ENCODE measurements around the gene IFT20.

DNA sequence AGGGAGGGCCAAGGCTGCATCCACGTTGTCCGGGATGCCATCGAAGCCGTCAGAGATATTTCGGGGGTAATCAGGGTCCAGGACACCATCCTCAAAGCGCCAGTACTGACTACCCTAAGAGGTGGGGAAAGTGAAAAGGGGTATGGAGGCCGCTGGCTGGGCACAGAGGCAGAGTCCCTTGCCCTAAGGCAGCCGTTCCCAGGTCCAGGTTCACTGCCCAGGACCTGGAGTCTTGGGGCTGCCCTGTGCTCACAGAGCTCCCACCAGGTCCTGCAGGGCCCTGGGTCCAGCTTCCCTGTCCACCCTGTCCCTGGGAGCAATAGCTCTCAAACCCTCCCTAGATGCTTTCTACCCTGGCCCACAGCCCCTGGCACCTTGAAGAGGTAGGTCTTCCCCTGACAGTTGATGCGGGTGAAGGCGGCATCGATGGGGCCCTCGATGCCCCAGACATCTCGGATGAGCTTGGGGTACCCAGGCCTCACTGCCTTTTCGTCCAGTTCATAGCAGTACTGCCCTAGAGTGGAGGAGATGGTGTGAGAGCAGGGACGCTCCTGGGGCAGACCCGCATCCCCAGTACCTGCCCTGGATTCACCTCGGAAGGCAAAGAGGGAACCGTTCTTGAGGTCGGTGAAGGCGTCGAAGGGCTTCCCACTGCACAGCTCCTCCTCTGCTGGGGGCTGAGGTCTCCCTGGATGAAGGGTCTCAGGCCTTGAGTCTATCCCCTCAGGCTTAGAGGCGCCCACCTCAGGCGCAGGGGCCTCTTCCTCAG lies 33.8 kb upstream of the IFT20 start:
- TF ChIP-seq GLIS3 (CRISPR knock-in tag; IDR thresholded peaks at IDR 0.05) = no peak
- TF ChIP-seq ISL1 (CRISPR knock-in tag; IDR thresholded peaks at IDR 0.05) = no peak
- TF ChIP-seq RARB (CRISPR knock-in tag; IDR thresholded peaks at IDR 0.05) = no peak
- no peak for TF ChIP-seq PPARA (CRISPR knock-in tag; IDR thresholded peaks at IDR 0.05; ENCODE audit: borderline replicate concordance)
- no peak for TF ChIP-seq ZFP30 (CRISPR knock-in tag; IDR thresholded peaks at IDR 0.05)
- TF ChIP-seq OSR1 (CRISPR knock-in tag; IDR thresholded peaks at IDR 0.05) = no peak
- no peak for TF ChIP-seq ARNTL (CRISPR knock-in tag; IDR thresholded peaks at IDR 0.05; ENCODE audit: borderline replicate concordance, low read depth)
- TF ChIP-seq, protein P1, sequence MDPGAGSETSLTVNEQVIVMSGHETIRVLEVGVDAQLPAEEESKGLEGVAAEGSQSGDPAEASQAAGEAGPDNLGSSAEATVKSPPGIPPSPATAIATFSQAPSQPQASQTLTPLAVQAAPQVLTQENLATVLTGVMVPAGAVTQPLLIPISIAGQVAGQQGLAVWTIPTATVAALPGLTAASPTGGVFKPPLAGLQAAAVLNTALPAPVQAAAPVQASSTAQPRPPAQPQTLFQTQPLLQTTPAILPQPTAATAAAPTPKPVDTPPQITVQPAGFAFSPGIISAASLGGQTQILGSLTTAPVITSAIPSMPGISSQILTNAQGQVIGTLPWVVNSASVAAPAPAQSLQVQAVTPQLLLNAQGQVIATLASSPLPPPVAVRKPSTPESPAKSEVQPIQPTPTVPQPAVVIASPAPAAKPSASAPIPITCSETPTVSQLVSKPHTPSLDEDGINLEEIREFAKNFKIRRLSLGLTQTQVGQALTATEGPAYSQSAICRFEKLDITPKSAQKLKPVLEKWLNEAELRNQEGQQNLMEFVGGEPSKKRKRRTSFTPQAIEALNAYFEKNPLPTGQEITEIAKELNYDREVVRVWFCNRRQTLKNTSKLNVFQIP (CRISPR knock-in tag; IDR thresholded peaks at IDR 0.05; ENCODE audit: borderline replicate concordance, low read depth) = no peak
- TF ChIP-seq TOX (CRISPR knock-in tag; IDR thresholded peaks at IDR 0.05; ENCODE audit: borderline replicate concordance) = no peak
- TF ChIP-seq, protein P2, sequence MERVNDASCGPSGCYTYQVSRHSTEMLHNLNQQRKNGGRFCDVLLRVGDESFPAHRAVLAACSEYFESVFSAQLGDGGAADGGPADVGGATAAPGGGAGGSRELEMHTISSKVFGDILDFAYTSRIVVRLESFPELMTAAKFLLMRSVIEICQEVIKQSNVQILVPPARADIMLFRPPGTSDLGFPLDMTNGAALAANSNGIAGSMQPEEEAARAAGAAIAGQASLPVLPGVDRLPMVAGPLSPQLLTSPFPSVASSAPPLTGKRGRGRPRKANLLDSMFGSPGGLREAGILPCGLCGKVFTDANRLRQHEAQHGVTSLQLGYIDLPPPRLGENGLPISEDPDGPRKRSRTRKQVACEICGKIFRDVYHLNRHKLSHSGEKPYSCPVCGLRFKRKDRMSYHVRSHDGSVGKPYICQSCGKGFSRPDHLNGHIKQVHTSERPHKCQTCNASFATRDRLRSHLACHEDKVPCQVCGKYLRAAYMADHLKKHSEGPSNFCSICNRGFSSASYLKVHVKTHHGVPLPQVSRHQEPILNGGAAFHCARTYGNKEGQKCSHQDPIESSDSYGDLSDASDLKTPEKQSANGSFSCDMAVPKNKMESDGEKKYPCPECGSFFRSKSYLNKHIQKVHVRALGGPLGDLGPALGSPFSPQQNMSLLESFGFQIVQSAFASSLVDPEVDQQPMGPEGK (CRISPR knock-in tag; IDR thresholded peaks at IDR 0.05; ENCODE audit: borderline replicate concordance) = no peak
- TF ChIP-seq SNAI2 (CRISPR knock-in tag; IDR thresholded peaks at IDR 0.05) = no peak
- TF ChIP-seq ZNF565 (CRISPR knock-in tag; conservative IDR thresholded peaks at IDR 0.05; ENCODE audit: low read depth) = no peak
- TF ChIP-seq TCF4 (CRISPR knock-in tag; IDR thresholded peaks at IDR 0.05; ENCODE audit: borderline replicate concordance) = no peak

Measured in SK-N-SH treated with all-trans-retinoic acid at 6 μM for 48 hours (cell line).